Neuronal stem cell (in vitro differentiated cells): ENCODE measurements around the gene HOXC9.

ENCODE experiments used
- DNase-seq: peaks from one replicate; pipeline ENCODE4 v3.0.0-alpha.2; 2013; ENCODE audit warnings: low spot score
- H2AFZ ChIP-seq: one replicate; pipeline ENCODE4 v1.6.1; 2013; ENCODE audit warnings: mild to moderate bottlenecking, low read length, inconsistent platforms
- H2AK5ac ChIP-seq: 2 replicates; pipeline ENCODE4 v1.6.1; 2013; ENCODE audit warnings: low read depth, mild to moderate bottlenecking, inconsistent platforms, low read length, moderate library complexity, mixed read lengths
- H2BK120ac ChIP-seq: 2 replicates; pipeline ENCODE4 v1.6.1; 2013; ENCODE audit warnings: low read depth, mild to moderate bottlenecking, inconsistent platforms, low read length, moderate library complexity, mixed read lengths
- H2BK12ac ChIP-seq: one replicate; pipeline ENCODE4 v1.6.1; 2013; ENCODE audit warnings: low read length, inconsistent platforms
- H2BK15ac ChIP-seq: 2 replicates; pipeline ENCODE4 v1.6.1; 2013; ENCODE audit warnings: mild to moderate bottlenecking, low read length, inconsistent platforms, mixed read lengths
- H2BK5ac ChIP-seq: one replicate; pipeline ENCODE4 v1.6.1; 2013; ENCODE audit warnings: inconsistent platforms, mild to moderate bottlenecking, low read length, moderate library complexity
- H3K14ac ChIP-seq: one replicate; pipeline ENCODE4 v1.6.1; 2013; ENCODE audit warnings: low read length, inconsistent platforms
- H3K18ac ChIP-seq: 2 replicates; pipeline ENCODE4 v1.6.1; 2013; ENCODE audit warnings: low read length, inconsistent platforms
- H3K23ac ChIP-seq: 2 replicates; pipeline ENCODE4 v1.6.1; 2013; ENCODE audit warnings: low read depth, mild to moderate bottlenecking, mixed read lengths, low read length, inconsistent platforms; ENCODE audit not compliant: poor library complexity
- H3K27ac ChIP-seq: replicated peaks from 3 replicates; pipeline ENCODE4 v1.5.1; 2013; ENCODE audit warnings: low read length, inconsistent platforms
- H3K27me3 ChIP-seq, 3 experiments: 2 replicates each; pipeline ENCODE4 v1.6.1; 2013; ENCODE audit warnings: low read length in 3 of 3, mild to moderate bottlenecking in 2 of 3, inconsistent platforms in 1 of 3, low read depth in 1 of 3, mixed read lengths in 1 of 3, moderate library complexity in 1 of 3; ENCODE audit not compliant: control insufficient read depth in 3 of 3, insufficient read depth in 3 of 3
- H3K36me3 ChIP-seq, 2 donors: replicated peaks in 1 of 2; 2 replicates each; pipeline ENCODE4 v1.6.1; 2013; ENCODE audit warnings: low read length in 2 of 2; ENCODE audit not compliant: control insufficient read depth in 2 of 2, insufficient read depth in 2 of 2
- H3K4ac ChIP-seq: 2 replicates; pipeline ENCODE4 v1.6.1; 2013; ENCODE audit warnings: inconsistent platforms, mild to moderate bottlenecking, low read length, moderate library complexity
- H3K4me1 ChIP-seq, 2 donors: 1 replicate in 1 of 2; 2 replicates in 1 of 2; pipeline ENCODE4 v1.6.1; 2013; ENCODE audit warnings: low read length in 2 of 2, low read depth in 1 of 2; ENCODE audit not compliant: control insufficient read depth in 2 of 2, insufficient read depth in 1 of 2
- H3K4me2 ChIP-seq: one replicate; pipeline ENCODE4 v1.6.1; 2013; ENCODE audit warnings: mild to moderate bottlenecking, low read length, inconsistent platforms; ENCODE audit not compliant: insufficient read depth, poor library complexity, severe bottlenecking
- H3K4me3 ChIP-seq, 2 donors: 2 replicates each; pipeline ENCODE4 v1.5.1; 2013; ENCODE audit warnings: low read length in 2 of 2, mild to moderate bottlenecking in 2 of 2, inconsistent platforms in 1 of 2, moderate library complexity in 1 of 2
- H3K79me1 ChIP-seq: one replicate; pipeline ENCODE4 v1.6.1; 2013; ENCODE audit warnings: low read depth, mild to moderate bottlenecking, inconsistent platforms, low read length, moderate library complexity
- H3K9ac ChIP-seq: one replicate; pipeline ENCODE4 v1.6.1; 2013; ENCODE audit warnings: mild to moderate bottlenecking, low read depth, low read length, inconsistent platforms; ENCODE audit not compliant: poor library complexity
- H3K9me3 ChIP-seq, 2 donors: replicated peaks in 1 of 2; 2 replicates each; pipeline versions ENCODE3 to v1.6.1; 2013; ENCODE audit warnings: low read length in 2 of 2, mild to moderate bottlenecking in 2 of 2, inconsistent platforms in 1 of 2, low read depth in 1 of 2, mixed read lengths in 1 of 2, moderate library complexity in 1 of 2; ENCODE audit not compliant: control insufficient read depth in 2 of 2, insufficient read depth in 1 of 2
- H4K8ac ChIP-seq: one replicate; pipeline ENCODE4 v1.6.1; 2013; ENCODE audit warnings: low read depth, mild to moderate bottlenecking, inconsistent platforms, low read length, moderate library complexity
- H4K91ac ChIP-seq: one replicate; pipeline ENCODE4 v1.6.1; 2013; ENCODE audit warnings: low read length, low read depth, mild to moderate bottlenecking, inconsistent platforms; ENCODE audit not compliant: poor library complexity
- WGBS, 2 donors: extraction: QIAGEN DNeasy Blood & Tissue Kit; methylation state at CpG; one replicate each; pipeline ENCODE4 v1.1.7; 2013; ENCODE audit warnings: missing lambda C conversion rate in 2 of 2, mixed read lengths in 1 of 2; ENCODE audit not compliant: insufficient read length in 2 of 2, insufficient replicate concordance in 1 of 2; ENCODE audit errors: extremely low coverage in 2 of 2; 5-methylcytosine and 5-hydroxymethylcytosine counted together

HOXC9 gene

DNA sequence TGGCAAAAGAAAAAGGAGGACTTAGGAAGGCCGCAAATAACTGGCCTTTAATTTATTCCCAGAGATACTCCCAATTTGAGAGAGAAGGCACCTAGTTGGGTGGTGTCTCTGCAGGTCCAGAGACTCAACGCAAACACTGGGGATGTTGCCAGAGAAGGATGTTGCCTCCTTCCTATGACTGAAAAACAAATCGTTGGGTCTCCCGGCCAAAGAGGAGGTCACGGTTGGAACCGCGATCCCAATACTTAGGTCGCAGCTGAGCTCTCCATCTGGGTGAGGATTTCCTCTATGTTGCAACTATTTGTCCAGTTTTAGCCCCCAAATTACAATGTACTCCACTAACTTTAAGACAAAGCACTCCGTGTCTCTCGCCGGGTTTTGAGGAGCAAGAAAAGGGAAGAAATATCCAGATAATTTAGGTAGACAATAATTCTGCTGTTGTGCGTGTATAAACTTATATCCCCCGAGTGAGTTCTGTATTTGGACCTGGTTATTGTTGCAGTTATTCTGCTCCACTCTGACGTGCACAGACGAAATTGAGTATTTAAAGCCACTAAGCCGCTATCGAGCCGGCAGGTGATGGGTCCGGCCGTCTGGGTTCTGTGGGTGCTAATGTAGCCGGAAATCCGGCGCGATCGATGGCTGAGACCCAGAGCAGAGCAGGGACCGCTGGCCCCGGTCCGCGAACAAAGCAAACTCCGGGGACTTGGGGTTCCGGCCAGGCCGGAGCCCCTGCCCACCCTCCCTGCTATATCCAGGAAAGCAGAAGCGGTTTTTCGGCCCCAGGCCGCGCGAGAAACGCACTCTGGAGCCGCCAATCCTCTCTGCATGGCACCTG is 39.6 kb upstream of the HOXC9 start:
- Histone ChIP-seq H3K79me1 (no peaks in the 10 kb centered on the region), H3K14ac (no peak overlapping the region), H3K4me2 (no peak overlapping the region), H3K4me3 (no peak overlapping the region), H2AFZ (peak overlapping the region; percentile 45), H3K9me3 (peaks cover 0 to 15% of the 10 kb centered on the region in 2 donors), H2BK15ac (no peak overlapping the region), H3K9ac (no peak overlapping the region), H4K8ac (no peak overlapping the region), H3K18ac (no peak overlapping the region), H2BK5ac (no peak overlapping the region), H4K91ac (no peak overlapping the region), H3K23ac (peak overlapping the region; percentile 82), H2BK120ac (no peak overlapping the region), H2AK5ac (no peak overlapping the region), H3K36me3 (no peaks in the 10 kb centered on the region), H3K27ac (no peak overlapping the region), H3K4ac (no peak overlapping the region), H3K27me3 (peaks cover 67 to 100% (median 97%) of the 10 kb centered on the region in 3 experiments), H3K4me1 (no peaks in the 10 kb centered on the region), H2BK12ac (no peak overlapping the region)
- no CpG with 5 or more reads among the region's 39 CpGs for WGBS, 2 donors
- no peak for DNase-seq

DNA sequence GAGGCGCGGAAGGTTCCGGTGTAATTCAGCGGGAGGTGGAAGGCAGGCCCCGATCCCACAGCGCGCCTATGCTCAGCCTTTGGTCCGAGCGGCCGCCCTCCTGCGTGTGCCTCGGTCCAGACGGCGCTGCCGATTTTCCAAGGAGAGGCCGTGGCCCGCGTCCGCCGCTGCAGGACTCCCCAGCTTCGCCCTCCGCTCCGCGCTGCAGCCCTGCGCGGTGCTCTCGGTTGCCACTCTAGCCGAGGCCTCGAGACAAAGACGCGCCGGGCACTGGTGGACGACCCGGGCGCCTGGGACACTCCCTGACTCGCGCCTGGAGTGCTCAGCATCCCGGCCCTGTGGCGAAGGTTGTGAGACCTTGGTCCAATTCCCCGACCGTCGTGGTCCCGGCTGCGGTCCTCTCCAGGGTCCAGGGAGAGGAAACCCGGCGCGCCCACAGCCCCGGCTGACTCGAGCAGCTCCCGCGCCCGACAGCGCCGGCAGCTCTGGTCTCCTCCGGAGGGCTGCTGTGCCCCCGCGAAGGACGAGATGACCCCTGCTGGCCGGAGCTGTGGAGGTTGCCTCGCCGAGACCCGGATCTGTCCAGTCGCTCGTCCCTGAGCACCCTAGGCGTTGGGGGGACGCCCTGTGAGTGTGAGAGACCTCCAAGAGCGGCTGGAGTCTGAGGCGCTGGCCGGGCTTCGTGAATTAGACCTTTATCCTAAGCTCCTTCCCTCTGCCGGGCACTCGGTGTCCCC is 38.8 kb upstream of the HOXC9 start:
- Histone ChIP-seq H2BK120ac (peak overlapping the region; percentile 32), H3K79me1 (no peaks in the 10 kb centered on the region), H3K23ac (peak overlapping the region; percentile 82), H2AK5ac (no peak overlapping the region), H3K9ac (no peak overlapping the region), H3K14ac (no peak overlapping the region), H3K9me3 (peaks cover 0 to 12% of the 10 kb centered on the region in 2 donors), H2BK15ac (no peak overlapping the region), H4K91ac (no peak overlapping the region), H3K4ac (no peak overlapping the region), H4K8ac (no peak overlapping the region), H2AFZ (peak overlapping the region; percentile 45), H3K4me1 (no peaks in the 10 kb centered on the region), H3K36me3 (no peaks in the 10 kb centered on the region), H3K27me3 (peaks cover 62 to 100% (median 97%) of the 10 kb centered on the region in 3 experiments), H3K4me3 (no peak overlapping the region), H3K18ac (peak overlapping the region; percentile 29), H3K27ac (no peak overlapping the region), H3K4me2 (no peak overlapping the region), H2BK12ac (no peak overlapping the region), H2BK5ac (no peak overlapping the region)
- no CpG with 5 or more reads among the region's 72 CpGs for WGBS, 2 donors
- no peak for DNase-seq

DNA sequence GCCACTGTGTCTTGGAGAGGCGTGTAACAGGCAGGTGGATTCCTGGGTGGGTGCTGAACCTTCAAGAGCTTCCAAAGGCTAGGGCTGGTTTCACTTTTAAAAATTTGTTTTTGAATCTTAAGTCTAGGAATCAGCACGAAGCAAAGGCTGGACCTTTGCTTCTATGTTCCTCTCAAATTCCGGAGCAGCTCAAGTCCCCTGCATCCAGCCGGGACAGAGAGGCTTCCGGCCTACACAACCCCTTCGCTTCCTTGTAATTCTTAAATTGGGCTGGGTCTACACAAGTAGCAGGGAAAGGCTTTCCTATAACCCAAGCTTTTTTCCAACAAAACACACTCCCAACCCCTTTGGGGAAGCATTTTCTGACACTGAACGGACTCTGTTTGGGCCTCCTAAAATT is 37.0 kb upstream of the HOXC9 start:
- WGBS, 2 donors, result no CpG with 5 or more reads among the region's 7 CpGs

More for the DNA sequence above, 37.0 kb upstream of the HOXC9 start:
- no peaks in the 10 kb centered on the region for H3K79me1 ChIP-seq
- no peak overlapping the region for H4K91ac ChIP-seq
- H3K4ac ChIP-seq, result no peak overlapping the region
- no peak overlapping the region for H3K27ac ChIP-seq
- no peak overlapping the region for H2BK120ac ChIP-seq
- no peak for DNase-seq
- no peak overlapping the region for H2BK5ac ChIP-seq
- no peaks in the 10 kb centered on the region for H3K36me3 ChIP-seq
- H3K4me3 ChIP-seq, result no peak overlapping the region
- peaks cover 0 to 5% of the 10 kb centered on the region in 2 donors for H3K9me3 ChIP-seq
- H2BK12ac ChIP-seq, result no peak overlapping the region
- no peaks in the 10 kb centered on the region for H3K4me1 ChIP-seq
- H3K18ac ChIP-seq, result no peak overlapping the region
- H2BK15ac ChIP-seq, result no peak overlapping the region
- no peak overlapping the region for H2AFZ ChIP-seq
- H3K27me3 ChIP-seq, result peaks cover 60 to 100% (median 97%) of the 10 kb centered on the region in 3 experiments
- no peak overlapping the region for H3K9ac ChIP-seq
- H2AK5ac ChIP-seq, result no peak overlapping the region
- no peak overlapping the region for H3K4me2 ChIP-seq
- no peak overlapping the region for H3K23ac ChIP-seq
- H3K14ac ChIP-seq, result no peak overlapping the region
- H4K8ac ChIP-seq, result no peak overlapping the region
